HCT116 (cell line): ENCODE measurements around the gene AGAP2. TPM values are rescaled to one million over a fixed set of nuclear protein-coding genes. Genes with fewer than 3 reads are reported as not detected.

Source experiments
- ATAC-seq: fragments of 200-7000 bp; cut with Tn5 transposase; 2 replicates; pipeline ENCODE4 v1.9.1; 2020; ENCODE audit warnings: mild to moderate bottlenecking, moderate library complexity
- BruUV-seq: library from RNA; stranded (reverse); fragments of 400-500 nt; replicated peaks from 2 replicates; lab custom pipeline; 2021; lab: Mats Ljungman, UMichigan
- CTCF ChIA-PET: fragments of 300-600 bp; sonication (Branson Sonifier 250); formaldehyde crosslinking; loops from one replicate; lab custom pipeline; 2021; ENCODE audit warnings: antibody characterized with exemption; lab: Charles Lee
- POLR2A ChIA-PET: fragments of 300-600, 350-600 bp; sonication (Branson Sonifier 250); formaldehyde crosslinking; loops from one replicate; lab custom pipeline; 2021; ENCODE audit warnings: antibody characterized with exemption; lab: Charles Lee
- RAD21 ChIA-PET, 2 experiments: fragments of 300-600 bp; sonication (Branson Sonifier 250); formaldehyde crosslinking; loops; one replicate each; lab custom pipeline; 2023; ENCODE audit warnings: low total read pairs in 2 of 2; ENCODE audit not compliant: uncharacterized antibody in 2 of 2, unreplicated experiment in 2 of 2, low non-redundant PET in 1 of 2; lab: Charles Lee
- DNase-seq: peaks from one replicate; pipeline ENCODE4 v3.0.0-alpha.2; 2010; ENCODE audit warnings: low read depth, low spot score
- H2AFZ ChIP-seq: fragments of 200-600 bp; shearing (Covaris generic), sonication (generic); 2 replicates; pipeline ENCODE4 v1.6.1; 2017; ENCODE audit warnings: low read depth, mixed run types, mixed read lengths, antibody characterized with exemption, low read length; ENCODE audit not compliant: poor library complexity, severe bottlenecking
- H3K27ac ChIP-seq: 2 replicates; pipeline ENCODE4 v1.5.1; 2012; ENCODE audit warnings: low read depth, low read length
- H3K27me3 ChIP-seq: fragments of 200-600 bp; sonication (generic); 2 replicates; pipeline ENCODE4 v1.6.1; 2016; ENCODE audit warnings: mixed run types, low read length, mixed read lengths; ENCODE audit not compliant: insufficient read depth
- H3K36me3 ChIP-seq, 2 experiments: fragments of 200-500 bp in 1 of 2; fragments of 200-600 bp in 1 of 2; sonication (Bioruptor generic) in 1 of 2; sonication (generic) in 1 of 2; 2 replicates each; pipeline versions ENCODE4 v1.5.1 to v1.6.1; 2014 to 2016; ENCODE audit warnings: low read length in 2 of 2, inconsistent platforms in 1 of 2, mixed read lengths in 1 of 2, mixed run types in 1 of 2; ENCODE audit not compliant: insufficient read depth in 2 of 2, control insufficient read depth in 1 of 2
- H3K4me1 ChIP-seq, 2 experiments: fragments of 200-600 bp in 1 of 2; sonication (generic) in 1 of 2; 2 replicates each; pipeline versions ENCODE4 v1.5.1 to v1.6.1; 2012 to 2017; ENCODE audit warnings: low read length in 2 of 2, inconsistent platforms in 1 of 2, mild to moderate bottlenecking in 1 of 2, mixed read lengths in 1 of 2, mixed run types in 1 of 2, moderate library complexity in 1 of 2; ENCODE audit not compliant: insufficient read depth in 2 of 2, control insufficient read depth in 1 of 2
- H3K4me2 ChIP-seq: fragments of 200-600 bp; sonication (generic); 2 replicates; pipeline ENCODE4 v1.6.1; 2017; ENCODE audit warnings: mixed run types, low read length, mixed read lengths
- H3K4me3 ChIP-seq, 2 experiments: fragments of 200-600 bp in 1 of 2; sonication (generic) in 1 of 2; replicated peaks in 1 of 2; 2 replicates each; pipeline ENCODE4 v1.5.1; 2011 to 2016; ENCODE audit warnings: low read length in 2 of 2, control low read depth in 1 of 2, low read depth in 1 of 2, mild to moderate bottlenecking in 1 of 2, mixed read lengths in 1 of 2, mixed run types in 1 of 2
- H3K79me2 ChIP-seq: fragments of 200-600 bp; sonication (generic); 2 replicates; pipeline ENCODE4 v1.6.1; 2017; ENCODE audit warnings: mild to moderate bottlenecking, mixed run types, low read length, moderate library complexity, mixed read lengths; ENCODE audit not compliant: insufficient read depth
- H3K9ac ChIP-seq: fragments of 200-600 bp; sonication (generic); 2 replicates; pipeline ENCODE4 v1.6.1; 2016; ENCODE audit warnings: low read length, mixed read lengths
- H3K9me2 ChIP-seq: fragments of 200-600 bp; sonication (generic), shearing (Covaris generic); 2 replicates; pipeline ENCODE4 v1.6.1; 2017; ENCODE audit warnings: mixed run types, mild to moderate bottlenecking, moderate library complexity; ENCODE audit not compliant: insufficient read depth
- H3K9me3 ChIP-seq, 2 experiments: fragments of 200-500 bp in 1 of 2; fragments of 200-600 bp in 1 of 2; sonication (Bioruptor generic) in 1 of 2; sonication (generic) in 1 of 2; 2 replicates each; pipeline ENCODE4 v1.6.1; 2014 to 2017; ENCODE audit warnings: low read length in 2 of 2, mixed read lengths in 2 of 2, inconsistent platforms in 1 of 2, low read depth in 1 of 2, mild to moderate bottlenecking in 1 of 2, mixed run types in 1 of 2, moderate library complexity in 1 of 2; ENCODE audit not compliant: control insufficient read depth in 1 of 2, insufficient read depth in 1 of 2
- H4K20me1 ChIP-seq: fragments of 200-600 bp; sonication (generic), shearing (Covaris generic); 2 replicates; pipeline ENCODE4 v1.6.1; 2017; ENCODE audit warnings: mixed run types, mild to moderate bottlenecking, moderate library complexity; ENCODE audit not compliant: insufficient read depth
- ATF3 ChIP-seq: IDR thresholded peaks from 2 replicates; pipeline ENCODE4 v1.6.1; 2012
- CBX3 ChIP-seq: IDR thresholded peaks from 2 replicates; pipeline ENCODE4 v1.6.1; 2012; ENCODE audit warnings: low read depth
- CEBPB ChIP-seq: IDR thresholded peaks from 2 replicates; pipeline ENCODE4 v1.6.1; 2012; ENCODE audit warnings: low read depth
- CTCF ChIP-seq, 3 experiments: fragments of 200-600 bp in 1 of 3; sonication (generic) in 1 of 3; IDR thresholded peaks in 2 of 3; conservative IDR thresholded peaks in 1 of 3; 2 replicates each; pipeline ENCODE4 v1.5.1; 2012 to 2017; ENCODE audit warnings: low read depth in 2 of 3, low read length in 2 of 3, antibody characterized with exemption in 1 of 3, borderline replicate concordance in 1 of 3, control low read depth in 1 of 3, mild to moderate bottlenecking in 1 of 3, mixed read lengths in 1 of 3, mixed run types in 1 of 3, moderate library complexity in 1 of 3; ENCODE audit not compliant: insufficient read depth in 1 of 3
- EGR1 ChIP-seq: IDR thresholded peaks from 2 replicates; pipeline ENCODE4 v1.6.1; 2012; ENCODE audit warnings: low read depth
- EZH2 ChIP-seq: fragments of 200-600 bp; sonication (generic); IDR thresholded peaks from 2 replicates; pipeline ENCODE4 v1.6.1; 2017; ENCODE audit warnings: antibody characterized with exemption, mixed run types
- FOSL1 ChIP-seq: IDR thresholded peaks from 2 replicates; pipeline ENCODE4 v1.6.1; 2012; ENCODE audit warnings: low read depth
- JUND ChIP-seq: IDR thresholded peaks from 2 replicates; pipeline ENCODE4 v1.6.1; 2012
- MAX ChIP-seq: IDR thresholded peaks from 2 replicates; pipeline ENCODE4 v1.6.1; 2012
- POLR2A ChIP-seq: IDR thresholded peaks from 2 replicates; pipeline ENCODE4 v1.7.0; 2011; ENCODE audit warnings: borderline replicate concordance; ENCODE audit not compliant: insufficient read depth, insufficient read length; ENCODE audit errors: extremely low read depth
- POLR2AphosphoS5 ChIP-seq: IDR thresholded peaks from 2 replicates; pipeline ENCODE4 v1.6.1; 2011; ENCODE audit warnings: mild to moderate bottlenecking, low read depth, low read length, moderate library complexity
- RAD21 ChIP-seq: IDR thresholded peaks from 2 replicates; pipeline ENCODE4 v1.6.1; 2012; ENCODE audit warnings: low read depth, mild to moderate bottlenecking
- SP1 ChIP-seq: IDR thresholded peaks from 2 replicates; pipeline ENCODE4 v1.6.1; 2012; ENCODE audit warnings: low read depth
- SRF ChIP-seq: IDR thresholded peaks from 2 replicates; pipeline ENCODE4 v1.6.1; 2012; ENCODE audit warnings: low read depth
- TCF7L2 ChIP-seq: IDR thresholded peaks from 2 replicates; pipeline ENCODE4 v1.7.0; 2011; ENCODE audit warnings: borderline replicate concordance, inconsistent platforms; ENCODE audit not compliant: insufficient read depth, insufficient read length; ENCODE audit errors: extremely low read depth
- YY1 ChIP-seq: IDR thresholded peaks from 2 replicates; pipeline ENCODE4 v1.6.1; 2011; ENCODE audit warnings: low read length, low read depth, moderate library complexity, mild to moderate bottlenecking; ENCODE audit not compliant: insufficient replicate concordance; ENCODE audit errors: extremely low read depth
- ZFX ChIP-seq: fragments of 450-650 bp; IDR thresholded peaks from 2 replicates; pipeline ENCODE4 v1.6.1; 2017
- ZNF274 ChIP-seq: fragments of 200-500 bp; sonication (Bioruptor generic); IDR thresholded peaks from 2 replicates; pipeline ENCODE4 v1.6.1; 2014; ENCODE audit warnings: mild to moderate bottlenecking, low read depth, low read length, inconsistent platforms
- intact Hi-C: fragments of 100-400 bp; cut with micrococcal nuclease; formaldehyde crosslinking; loops from 2 replicates; pipeline ENCODE4 v1.10.0; 2022
- total RNA-seq: library from RNA; stranded (reverse); gene quantifications from one replicate; pipeline ENCODE4 v1.2.1, GENCODE V29; 2021; ENCODE audit not compliant: unreplicated experiment

AGAP2 gene
- total RNA-seq, 1 experiment from 2014 or later = 15.8 TPM

- RAD21 ChIA-PET = interaction anchor here in 1 of 2 experiments (0.7 kb wide), 1 partner anchor 11 kb away, joined by 3 read pairs; no protein-coding TSS in a partner anchor
- Histone ChIP-seq H3K36me3 (peaks cover 3 to 9% of the 10 kb centered on the region in 2 experiments; a peak in 3 of 4 replicates), H3K4me2 (no peak overlapping the region), H3K9me3 (no peaks in the 10 kb centered on the region), H3K4me1 (peaks cover 6 to 10% of the 10 kb centered on the region in 2 experiments), H2AFZ (no peak overlapping the region), H4K20me1 (no peaks in the 10 kb centered on the region), H3K9me2 (no peaks in the 10 kb centered on the region), H3K27me3 (no peaks in the 10 kb centered on the region), H3K27ac (no peak overlapping the region), H3K79me2 (peaks cover 35% of the 10 kb centered on the region), H3K9ac (no peak overlapping the region), H3K4me3 (no peak overlapping the region)
- DNase-seq (no peak), ATAC-seq (no peak)
- intact Hi-C loops = no loop called here
- POLR2A ChIA-PET = interaction anchor here (1.7 kb wide), 1 partner anchor 14 kb away, joined by 5 read pairs; the partner anchor contains the start of gene CYP27B1
- no peak for TF ChIP-seq FOSL1
- no peak for TF ChIP-seq POLR2AphosphoS5
- no peak for TF ChIP-seq EGR1
- no peak for TF ChIP-seq YY1
- TF ChIP-seq JUND = no peak
- TF ChIP-seq EZH2 = no peak
- TF ChIP-seq ZFX = no peak
- TF ChIP-seq CBX3 = no peak
- TF ChIP-seq POLR2A = no peak
- no peak for TF ChIP-seq ZNF274
- no peak for TF ChIP-seq SP1
- CTCF ChIA-PET = interaction anchor here (1.2 kb wide), 1 partner anchor 9 kb away, joined by 6 read pairs; the partner anchor contains the start of genes EEF1AKMT3 and METTL1
- BruUV-seq = no TSS peak
Observed at GRCh38 chr12:57781244-57781643, 42.7 kb upstream of the AGAP2 start.

GRCh38 chr12:57780284-57780897, 41.8 kb upstream of the AGAP2 start:
- no peak for DNase-seq
- ChIA-PET POLR2A (interaction anchor here (0.8 to 1.7 kb wide), 3 partner anchors 8 to 14 kb away, joined by 3 to 5 read pairs (median 3); partner anchors contain the start of genes CYP27B1, EEF1AKMT3 and METTL1), CTCF (interaction anchor here (1.3 kb wide), 1 partner anchor 21 kb away, joined by 3 read pairs; no protein-coding TSS in a partner anchor), RAD21 (interaction anchor here in 1 of 2 experiments (0.7 kb wide), 1 partner anchor 10 kb away, joined by 3 read pairs; no protein-coding TSS in a partner anchor)
- no peak overlapping the region for H3K27ac ChIP-seq
- no peak overlapping the region for H2AFZ ChIP-seq
- peaks cover 6 to 10% of the 10 kb centered on the region in 2 experiments for H3K4me1 ChIP-seq
- no TSS peak for BruUV-seq
- H4K20me1 ChIP-seq = no peaks in the 10 kb centered on the region
- ATAC-seq = no peak
- H3K36me3 ChIP-seq = peaks cover 0 to under 1% of the 10 kb centered on the region in 2 experiments; a peak in 1 of 4 replicates
- no peak overlapping the region for H3K4me3 ChIP-seq
- H3K9ac ChIP-seq = no peak overlapping the region
- no peaks in the 10 kb centered on the region for H3K9me2 ChIP-seq
- TF ChIP-seq EGR1 = no peak
- no peak for TF ChIP-seq MAX
- TF ChIP-seq TCF7L2 = no peak
- TF ChIP-seq CEBPB = no peak
- TF ChIP-seq JUND = no peak
- TF ChIP-seq CTCF (IDR thresholded peaks at IDR 0.05 in 2 of 3, conservative IDR thresholded peaks at IDR 0.05 in 1 of 3; ENCODE audit: borderline replicate concordance in 1 of 3, insufficient read depth in 1 of 3, low read depth in 2 of 3, low read length in 2 of 3) = no peak
- TF ChIP-seq POLR2AphosphoS5 = no peak
- TF ChIP-seq ZNF274 = no peak
- TF ChIP-seq SRF = no peak
- no peak for TF ChIP-seq ATF3
- TF ChIP-seq EZH2 = no peak
- no peak for TF ChIP-seq RAD21
- H3K9me3 ChIP-seq = no peaks in the 10 kb centered on the region
- H3K27me3 ChIP-seq = no peaks in the 10 kb centered on the region
- no peak overlapping the region for H3K4me2 ChIP-seq
- peaks cover 27% of the 10 kb centered on the region for H3K79me2 ChIP-seq
- intact Hi-C loops = no loop called here
